ENCODE data around the gene BRIP1.

DNA sequence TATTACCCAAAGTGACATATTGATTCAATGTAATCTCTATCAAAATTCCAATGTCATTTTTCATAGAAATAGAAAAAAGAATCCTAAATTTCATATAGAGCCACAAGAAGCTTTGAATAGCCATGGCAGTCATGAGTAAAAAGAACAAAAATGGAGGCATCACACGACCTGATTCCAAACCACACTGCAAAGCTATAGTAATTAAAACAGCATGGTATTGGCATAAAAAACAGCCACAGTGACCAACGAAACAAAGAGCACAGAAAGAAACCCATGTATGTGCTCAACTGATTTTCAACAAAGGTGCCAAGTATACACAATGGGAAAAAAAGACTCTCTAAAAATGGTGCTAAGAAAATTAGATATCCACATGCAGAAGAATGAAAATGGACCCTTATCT lies 101.5 kb downstream of the BRIP1 start:
- TF ChIP-seq, protein P1, sequence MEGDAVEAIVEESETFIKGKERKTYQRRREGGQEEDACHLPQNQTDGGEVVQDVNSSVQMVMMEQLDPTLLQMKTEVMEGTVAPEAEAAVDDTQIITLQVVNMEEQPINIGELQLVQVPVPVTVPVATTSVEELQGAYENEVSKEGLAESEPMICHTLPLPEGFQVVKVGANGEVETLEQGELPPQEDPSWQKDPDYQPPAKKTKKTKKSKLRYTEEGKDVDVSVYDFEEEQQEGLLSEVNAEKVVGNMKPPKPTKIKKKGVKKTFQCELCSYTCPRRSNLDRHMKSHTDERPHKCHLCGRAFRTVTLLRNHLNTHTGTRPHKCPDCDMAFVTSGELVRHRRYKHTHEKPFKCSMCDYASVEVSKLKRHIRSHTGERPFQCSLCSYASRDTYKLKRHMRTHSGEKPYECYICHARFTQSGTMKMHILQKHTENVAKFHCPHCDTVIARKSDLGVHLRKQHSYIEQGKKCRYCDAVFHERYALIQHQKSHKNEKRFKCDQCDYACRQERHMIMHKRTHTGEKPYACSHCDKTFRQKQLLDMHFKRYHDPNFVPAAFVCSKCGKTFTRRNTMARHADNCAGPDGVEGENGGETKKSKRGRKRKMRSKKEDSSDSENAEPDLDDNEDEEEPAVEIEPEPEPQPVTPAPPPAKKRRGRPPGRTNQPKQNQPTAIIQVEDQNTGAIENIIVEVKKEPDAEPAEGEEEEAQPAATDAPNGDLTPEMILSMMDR (IDR thresholded peaks at IDR 0.05), result no peak
- TF ChIP-seq POLR2A (IDR thresholded peaks at IDR 0.05), result no peak

Data from testis (tissue), 2 donors.